ENCODE measurements around the gene GRID1.

Gene GRID1

DNA sequence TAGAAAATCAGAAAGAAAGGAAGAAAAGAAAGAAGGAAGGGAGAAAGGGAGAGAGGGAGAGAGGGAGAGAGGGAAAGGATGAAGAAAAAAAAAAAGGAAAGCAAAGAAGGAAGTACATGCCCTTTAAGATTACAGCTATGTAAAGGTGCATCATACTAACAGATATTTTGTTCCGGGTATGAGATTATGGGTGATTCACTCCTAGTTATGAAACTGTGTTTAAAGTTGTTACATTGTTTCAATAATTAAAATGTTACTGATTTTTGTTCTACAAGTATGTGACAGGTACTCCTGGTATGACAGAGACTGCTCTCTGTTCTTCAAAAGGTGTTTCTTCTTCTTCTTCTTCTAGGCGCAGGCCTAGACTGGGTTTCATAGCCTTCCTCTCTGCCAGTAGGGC is 808.9 kb downstream of the GRID1 start:
- Histone ChIP-seq H3K4me1 (ENCODE audit: insufficient read depth, insufficient read length) (no peaks in the 10 kb centered on the region), H3K27me3 (ENCODE audit: insufficient read depth, insufficient read length) (no peaks in the 10 kb centered on the region), H3K36me3 (ENCODE audit: insufficient read depth, insufficient read length, low read length) (no peaks in the 10 kb centered on the region), H3K9ac (ENCODE audit: insufficient read length, low read depth) (no peak overlapping the region), H3K9me3 (ENCODE audit: insufficient read depth, low read length) (no peaks in the 10 kb centered on the region), H3K4me3 (ENCODE audit: insufficient read length, low read depth) (no peak overlapping the region)
- no peak for DNase-seq (ENCODE audit: low read depth, low spot score)
- TF ChIP-seq YY1 (IDR thresholded peaks at IDR 0.05; ENCODE audit: insufficient read depth, insufficient read length), result no peak
- TF ChIP-seq ZNF274 (IDR thresholded peaks at IDR 0.05; ENCODE audit: low read depth, low read length), result no peak
- TF ChIP-seq SUZ12 (IDR thresholded peaks at IDR 0.05; ENCODE audit: extremely low read depth, insufficient read depth, insufficient read length), result no peak

DNA sequence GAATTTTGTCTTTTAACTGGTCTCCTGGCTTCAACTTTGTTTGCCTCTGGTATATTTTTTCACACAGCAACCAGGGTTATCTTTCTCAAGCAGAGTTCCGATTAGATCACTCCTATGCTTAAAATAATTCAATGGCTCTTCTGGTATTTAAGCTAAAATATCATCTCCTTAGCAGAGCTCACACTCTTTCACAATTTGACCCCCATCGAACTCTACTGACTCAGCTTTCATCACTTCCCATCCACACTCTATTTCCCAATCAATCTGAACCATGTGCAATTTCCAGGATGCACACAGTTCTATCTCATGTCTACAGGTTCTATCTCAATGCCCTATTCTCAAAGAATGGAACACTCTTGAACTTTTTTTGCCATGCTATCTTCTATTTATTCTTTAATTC is 809.5 kb downstream of the GRID1 start:
- H3K4me3 ChIP-seq (ENCODE audit: insufficient read length, low read depth), result no peak overlapping the region
- DNase-seq (ENCODE audit: low read depth, low spot score), result no peak
- no peaks in the 10 kb centered on the region for H3K9me3 ChIP-seq (ENCODE audit: insufficient read depth, low read length)
- H3K36me3 ChIP-seq (ENCODE audit: insufficient read depth, insufficient read length, low read length), result no peaks in the 10 kb centered on the region
- no peaks in the 10 kb centered on the region for H3K4me1 ChIP-seq (ENCODE audit: insufficient read depth, insufficient read length)
- no peaks in the 10 kb centered on the region for H3K27me3 ChIP-seq (ENCODE audit: insufficient read depth, insufficient read length)
- H3K9ac ChIP-seq (ENCODE audit: insufficient read length, low read depth), result no peak overlapping the region
- TF ChIP-seq SUZ12 (IDR thresholded peaks at IDR 0.05; ENCODE audit: extremely low read depth, insufficient read depth, insufficient read length) (no peak), YY1 (IDR thresholded peaks at IDR 0.05; ENCODE audit: insufficient read depth, insufficient read length) (no peak), ZNF274 (IDR thresholded peaks at IDR 0.05; ENCODE audit: low read depth, low read length) (no peak)
